SKM-1 (cell line): ENCODE measurements around the gene CDYL.

Experiments used
- DNase-seq: peaks from one replicate; lab custom pipeline; 2025; ENCODE audit not compliant: unreplicated experiment; lab: John Stamatoyannopoulos, UW

The CDYL gene

GRCh38 chr6:4776131-4776492 is at the start of gene CDYL:
CDYL (plus strand) TSS chr6:4776404; CDS start chr6:4776784, 380 bp downstream.
- peak; percentile 58 for DNase-seq

DNA sequence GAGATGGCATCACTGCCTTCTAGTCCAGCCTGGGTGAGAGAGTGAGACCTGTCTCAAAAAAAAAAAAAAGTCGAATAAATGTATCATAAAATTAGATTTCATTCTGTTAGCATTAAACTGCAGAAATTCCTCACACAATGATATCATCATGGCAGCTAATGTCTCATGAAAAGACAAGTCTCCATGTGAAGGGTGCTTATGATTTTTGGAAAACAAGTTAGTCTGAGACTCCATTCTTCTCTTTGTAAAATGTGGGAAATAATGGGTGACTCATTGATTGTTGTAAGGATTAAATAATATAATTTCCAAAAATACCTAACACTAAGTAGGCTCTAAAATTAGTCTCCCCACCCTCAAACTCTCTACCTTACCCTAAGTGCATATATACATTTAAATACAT is 49.6 kb upstream of the CDYL start:
- DNase-seq = no peak

- DNase-seq = no peak
Measured at GRCh38 chr6:4727217-4727616, 49.0 kb upstream of the CDYL start.

DNA sequence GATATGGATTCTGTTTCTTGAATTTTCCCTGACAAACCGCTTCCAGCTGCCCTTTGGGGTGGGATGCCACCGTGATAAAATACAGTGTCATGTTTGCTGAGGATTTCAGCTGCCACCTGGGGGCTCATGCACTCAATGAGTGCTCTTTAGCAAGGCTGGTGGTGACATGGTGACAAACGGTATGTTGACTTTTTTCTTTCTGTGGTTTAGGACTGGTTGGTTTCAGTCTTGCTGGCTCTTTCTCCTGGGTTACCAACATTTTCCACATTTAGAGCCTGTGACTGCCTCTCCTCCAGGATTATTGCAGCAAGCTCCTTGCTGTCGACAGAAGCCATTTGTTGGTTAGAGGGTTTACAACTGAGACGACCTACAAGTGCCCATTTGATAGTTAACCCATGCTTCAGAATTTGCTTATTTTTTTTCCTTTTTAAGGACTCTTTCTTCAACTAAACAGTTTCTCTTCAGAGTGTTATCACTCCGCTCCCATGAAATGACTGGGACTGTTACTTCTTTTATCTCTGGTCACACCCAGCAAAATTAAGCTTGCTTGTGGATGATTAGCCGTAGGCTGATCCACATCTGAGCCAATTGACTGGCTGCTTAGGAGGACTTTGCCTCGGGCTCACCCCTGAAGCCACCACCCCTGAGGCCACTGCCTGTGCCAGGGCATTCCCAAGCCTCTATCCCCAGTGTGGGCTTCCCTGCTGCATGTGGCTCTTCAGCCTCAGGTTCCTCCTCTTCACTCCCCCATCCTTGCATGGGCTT is 48.4 kb upstream of the CDYL start:
- no peak for DNase-seq

DNA sequence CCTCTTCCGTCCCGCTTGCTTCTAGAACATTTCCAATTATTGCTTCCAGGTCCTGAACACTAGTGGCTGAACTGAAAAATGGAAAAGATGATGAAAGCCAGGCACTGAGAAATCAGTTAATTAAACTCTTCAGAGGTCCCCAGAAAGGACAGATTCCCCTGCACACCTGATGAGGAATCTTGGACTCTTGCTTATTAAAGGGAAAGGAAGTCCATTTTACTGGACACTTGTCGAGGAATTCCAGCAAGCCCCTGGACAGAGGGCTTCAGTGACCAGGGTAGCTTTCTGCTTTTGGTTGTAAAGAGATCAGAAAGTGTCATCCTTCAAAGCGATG is 47.8 kb upstream of the CDYL start:
- DNase-seq = no peak

DNA sequence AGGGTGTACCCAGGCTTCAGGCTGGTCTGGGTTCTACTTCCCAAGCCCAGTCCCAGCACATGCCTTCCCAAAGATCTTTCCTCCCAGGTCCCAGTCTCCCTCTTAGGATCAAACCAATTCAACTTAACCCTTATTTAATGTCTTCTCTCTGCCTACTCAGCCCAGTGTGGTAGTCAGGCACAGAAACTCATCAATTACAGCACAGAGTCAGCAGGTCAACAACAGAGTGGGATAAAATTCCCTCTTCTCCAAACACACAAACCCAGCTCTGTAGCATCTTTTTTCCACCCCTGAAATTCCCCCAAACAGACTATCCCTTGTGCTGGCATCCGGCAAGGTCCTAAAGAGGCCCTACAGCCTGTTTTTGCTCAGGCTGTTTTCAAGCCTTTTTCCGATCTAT is 47.3 kb upstream of the CDYL start:
- DNase-seq = no peak

GRCh38 chr6:4731996-4732395 is 44.2 kb upstream of the CDYL start:
- no peak for DNase-seq

DNA sequence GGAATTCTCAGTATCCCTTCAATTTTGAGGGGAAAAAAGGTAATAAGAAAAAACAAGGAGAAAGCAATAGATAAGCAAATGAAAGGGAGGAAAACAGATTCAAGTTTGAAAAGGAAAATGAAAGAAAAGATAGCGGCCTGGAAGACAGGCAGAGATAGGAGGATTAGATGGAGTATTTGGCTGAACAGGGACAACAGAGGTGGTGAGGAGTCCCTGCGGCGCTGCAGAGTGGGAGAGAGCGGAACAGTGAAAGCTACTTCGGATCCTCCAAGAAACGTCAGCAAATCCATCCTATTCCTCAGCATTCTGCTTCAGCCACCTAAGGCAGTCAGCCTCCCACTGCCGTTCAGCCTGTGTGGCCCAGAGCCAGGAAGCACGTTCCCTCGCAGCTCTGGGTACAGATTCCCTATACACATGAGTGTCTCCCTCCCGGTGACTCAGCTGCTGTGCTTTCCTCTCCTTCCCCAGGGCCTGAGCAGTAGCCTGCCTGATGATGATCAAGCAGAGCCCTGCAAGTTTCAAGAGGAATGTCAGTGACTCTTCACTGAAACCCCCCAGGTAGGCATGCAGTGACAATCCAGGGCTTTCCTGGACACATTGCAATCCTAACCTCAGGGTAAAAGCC is 43.4 kb upstream of the CDYL start:
- no peak for DNase-seq

DNA sequence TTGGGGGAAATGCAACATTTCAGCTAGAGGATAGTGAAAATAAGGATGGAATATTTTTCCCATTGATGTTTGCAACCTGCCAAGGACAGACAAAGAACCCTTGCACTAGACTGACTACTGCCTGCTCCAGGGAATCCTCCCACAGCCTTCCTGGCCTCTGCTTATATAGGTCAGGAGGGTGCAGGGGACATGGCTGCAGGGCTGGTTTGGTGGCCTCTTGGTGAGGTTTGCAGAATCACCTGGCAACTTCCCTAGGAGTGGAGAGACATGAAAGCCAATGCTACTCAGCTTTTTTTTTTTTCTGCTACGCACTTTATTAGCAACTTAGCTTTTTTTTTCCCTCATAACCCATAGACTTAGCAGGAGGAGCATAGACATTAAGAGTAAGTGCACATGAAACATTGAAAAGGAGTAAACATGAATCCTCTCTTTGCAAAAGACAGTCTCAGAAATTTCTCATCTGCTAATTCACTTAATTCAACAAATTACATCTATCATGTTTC is 39.8 kb upstream of the CDYL start:
- no peak for DNase-seq

DNA sequence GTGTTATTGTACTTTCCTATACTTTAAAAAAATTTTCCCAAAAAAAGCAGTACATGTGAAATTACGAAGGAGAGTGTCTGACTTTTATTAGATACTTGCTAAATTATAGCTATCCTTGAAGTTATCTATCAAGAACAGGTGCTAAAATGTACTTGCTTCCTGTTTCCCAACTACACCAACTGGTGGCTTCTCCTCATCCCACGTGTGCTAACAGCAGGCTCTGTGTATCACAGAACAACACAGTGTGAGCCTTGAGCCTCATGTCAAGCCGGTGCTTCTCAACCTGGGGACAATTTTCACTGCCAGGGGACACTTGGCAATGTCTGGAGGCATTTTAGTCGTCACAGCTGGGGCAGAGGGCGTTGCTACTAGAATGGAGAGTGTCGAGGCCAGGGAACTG is 36.2 kb upstream of the CDYL start:
- no peak for DNase-seq

DNA sequence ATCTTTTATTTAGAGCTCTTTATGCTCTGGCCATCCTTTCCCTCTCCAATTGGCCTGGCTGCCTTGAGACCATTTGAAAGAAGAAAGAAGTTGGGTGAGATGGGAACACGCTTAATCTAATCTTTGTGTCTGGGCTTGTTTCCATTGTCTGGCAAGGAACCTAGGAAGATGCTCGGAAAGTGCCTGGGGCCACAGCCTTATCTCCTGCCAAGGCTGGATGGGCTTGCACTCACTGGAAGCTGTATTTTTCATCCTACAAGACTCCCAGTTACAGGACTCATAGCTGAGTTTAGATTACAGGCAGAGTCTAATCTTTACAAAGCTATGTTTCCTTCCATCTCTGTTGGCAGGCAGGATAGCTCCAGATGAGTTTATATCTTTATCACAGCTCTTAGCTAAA is 33.1 kb upstream of the CDYL start:
- no peak for DNase-seq

DNA sequence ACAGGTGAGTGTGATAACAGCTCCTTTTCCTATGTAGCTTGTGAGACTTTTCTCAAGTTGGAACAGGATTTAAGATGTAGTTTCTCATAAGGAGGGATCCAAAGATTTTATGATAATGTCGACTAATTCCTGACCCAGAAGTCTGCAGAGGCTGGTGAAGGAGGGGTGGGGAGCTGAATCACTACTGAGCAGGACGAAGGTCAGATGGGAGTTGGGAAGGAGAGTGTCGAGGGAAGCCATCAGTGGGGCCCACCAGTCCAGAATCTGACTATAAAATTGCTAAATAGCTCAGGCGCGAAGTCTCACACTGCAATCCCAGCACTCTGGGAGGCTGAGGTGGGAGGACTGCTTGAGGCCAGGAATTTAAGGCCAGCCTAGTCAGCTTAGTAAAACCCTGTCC is 32.3 kb upstream of the CDYL start:
- no peak for DNase-seq

DNA sequence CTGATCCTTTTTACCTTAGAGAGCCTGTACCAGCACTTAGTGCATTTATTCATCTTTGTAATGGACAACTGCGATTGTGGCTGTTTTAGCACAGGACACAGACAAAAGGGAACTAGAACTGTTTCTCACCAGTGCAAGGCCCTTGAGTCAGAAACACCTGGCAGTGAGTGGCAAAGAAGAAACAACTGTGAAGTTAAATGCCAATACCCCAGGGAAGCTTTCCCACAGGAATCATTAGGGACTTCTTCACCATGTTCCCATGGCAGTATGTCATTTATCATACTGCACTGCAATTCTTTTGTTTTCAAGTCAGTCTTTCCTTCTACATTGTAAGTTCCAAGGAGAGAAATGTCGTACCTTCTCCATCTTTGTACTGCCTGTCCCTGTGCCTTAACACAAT is 28.6 kb upstream of the CDYL start:
- DNase-seq = no peak

DNA sequence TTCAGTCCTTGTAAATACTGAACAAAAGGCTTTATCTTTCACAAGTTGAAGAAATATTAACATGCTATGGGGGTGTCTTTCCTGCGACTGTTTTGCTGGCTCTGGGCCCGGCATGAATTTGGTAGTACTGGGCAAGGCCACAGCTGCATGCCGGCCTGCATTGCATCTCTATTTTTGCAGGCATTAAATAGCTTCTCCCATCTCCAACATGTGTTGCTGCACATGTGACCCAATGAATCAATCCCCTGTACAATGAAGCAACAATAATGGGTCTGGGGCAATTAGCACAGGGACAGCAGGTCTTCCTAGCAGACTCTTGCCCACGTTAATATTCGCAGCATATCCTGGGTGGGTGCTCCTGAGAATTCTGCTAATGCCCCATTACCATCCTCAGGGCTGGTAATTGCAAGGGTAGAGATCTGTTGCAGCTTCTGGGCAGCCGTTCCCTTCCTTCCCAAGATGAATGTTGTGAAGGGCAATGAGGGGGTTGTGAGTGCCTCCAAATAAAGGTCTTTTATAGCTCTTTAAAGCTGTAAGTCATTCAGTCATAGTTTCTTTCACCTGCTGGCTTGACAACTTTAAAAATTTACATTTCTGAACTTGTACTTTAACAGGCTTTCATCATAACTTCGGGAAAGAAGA is 24.3 kb upstream of the CDYL start:
- no peak for DNase-seq

- no peak for DNase-seq
Measured at GRCh38 chr6:4756247-4756646, 20.0 kb upstream of the CDYL start.

DNA sequence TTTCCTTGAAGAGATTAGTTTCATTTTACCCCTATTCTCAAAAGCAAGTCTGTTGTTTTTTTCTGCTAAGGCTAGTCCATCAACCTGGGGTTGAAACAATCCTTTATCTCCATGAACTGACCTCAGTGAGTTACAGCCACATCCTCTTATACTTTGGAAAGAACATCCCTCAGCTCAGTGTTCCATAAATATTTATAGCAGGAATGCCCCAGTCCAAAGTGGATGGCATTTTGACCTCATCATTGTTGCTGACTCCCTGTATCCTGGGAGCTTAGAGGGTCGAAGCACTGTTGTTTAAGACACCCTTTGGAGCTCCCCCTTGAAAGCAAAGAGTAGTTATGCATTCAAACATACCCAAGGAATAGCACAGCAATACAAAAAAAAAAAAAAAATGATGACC is 16.2 kb upstream of the CDYL start:
- no peak for DNase-seq

- no peak for DNase-seq
Measured at GRCh38 chr6:4760773-4761172, 15.4 kb upstream of the CDYL start.

- DNase-seq = no peak
Measured at GRCh38 chr6:4762294-4762693, 13.9 kb upstream of the CDYL start.

- no peak for DNase-seq
Measured at GRCh38 chr6:4763921-4764320, 12.3 kb upstream of the CDYL start.

- no peak for DNase-seq
Measured at GRCh38 chr6:4768815-4769214, 7.4 kb upstream of the CDYL start.

- no peak for DNase-seq
Measured at GRCh38 chr6:4772750-4773149, 3.5 kb upstream of the CDYL start.

GRCh38 chr6:4773181-4773580 is 3.0 kb upstream of the CDYL start:
- no peak for DNase-seq
